Caco-2 (cell line): ENCODE measurements around the gene ZNF541. TPM values are rescaled to one million over a fixed set of nuclear protein-coding genes. Genes with fewer than 3 reads are reported as not detected.
A peak's percentile ranks its signal among the peaks of the same experiment; 100 is the strongest.

Experiments
- Bru-seq: library from RNA; stranded (reverse); fragments of 400-500 nt; gene quantifications from one replicate; lab custom pipeline; 2021; lab: Mats Ljungman, UMichigan
- BruChase-seq, 2 experiments: library from RNA; stranded (reverse); fragments of 400-500 nt; gene quantifications; one replicate each; lab custom pipeline; 2021; lab: Mats Ljungman, UMichigan
- BruUV-seq: library from RNA; stranded (reverse); fragments of 400-500 nt; replicated peaks from 2 replicates; lab custom pipeline; 2021; lab: Mats Ljungman, UMichigan
- CTCF ChIA-PET: fragments of 300-600 bp; sonication (Branson Sonifier 250); formaldehyde crosslinking; loops from one replicate; lab custom pipeline; 2022; ENCODE audit warnings: antibody characterized with exemption; lab: Charles Lee
- POLR2A ChIA-PET: fragments of 300-600 bp; sonication (Branson Sonifier 250); formaldehyde crosslinking; loops from one replicate; lab custom pipeline; 2022; ENCODE audit warnings: antibody characterized with exemption; lab: Charles Lee
- DNase-seq, 2 experiments: peaks; one replicate each; pipeline versions ENCODE4 v3.0.0 to v3.0.0-alpha.2; 2020 to 2022
- H3K27me3 ChIP-seq: replicated peaks from 2 replicates; pipeline ENCODE4 v1.6.0; 2011; ENCODE audit warnings: low read length; ENCODE audit not compliant: control insufficient read depth, insufficient read depth
- H3K36me3 ChIP-seq: 2 replicates; pipeline ENCODE4 v1.5.1; 2011; ENCODE audit warnings: low read length; ENCODE audit not compliant: control insufficient read depth, insufficient read depth
- H3K4me1 ChIP-seq: fragments of 250-450 bp; sonication (Bioruptor Pico); 2 replicates; pipeline ENCODE4 v1.5.1; 2020; ENCODE audit warnings: mild to moderate bottlenecking
- H3K4me3 ChIP-seq: 2 replicates; pipeline ENCODE4 v1.5.1; 2011; ENCODE audit warnings: low read depth, mild to moderate bottlenecking, control low read depth, low read length
- H3K9me3 ChIP-seq: fragments of 250-450 bp; sonication (Bioruptor Pico); 2 replicates; pipeline ENCODE4 v1.5.1; 2020; ENCODE audit warnings: mild to moderate bottlenecking, moderate library complexity
- H3K27ac Mint-ChIP-seq: one replicate; pipeline ENCODE4 v1.8.0; 2022; ENCODE audit warnings: mixed read lengths; ENCODE audit not compliant: unreplicated experiment
- H3K27me3 Mint-ChIP-seq: one replicate; pipeline ENCODE4 v1.8.0; 2022; ENCODE audit warnings: mixed read lengths; ENCODE audit not compliant: insufficient read depth, unreplicated experiment
- H3K36me3 Mint-ChIP-seq: one replicate; pipeline ENCODE4 v1.8.0; 2022; ENCODE audit warnings: mild to moderate bottlenecking, mixed read lengths; ENCODE audit not compliant: insufficient read depth, unreplicated experiment
- H3K4me1 Mint-ChIP-seq: one replicate; pipeline ENCODE4 v1.8.0; 2022; ENCODE audit warnings: low read depth, mixed read lengths; ENCODE audit not compliant: unreplicated experiment
- H3K4me3 Mint-ChIP-seq: one replicate; pipeline ENCODE4 v1.8.0; 2022; ENCODE audit warnings: mild to moderate bottlenecking, moderate library complexity, mixed read lengths; ENCODE audit not compliant: unreplicated experiment
- H3K9me3 Mint-ChIP-seq: one replicate; pipeline ENCODE4 v1.8.0; 2022; ENCODE audit warnings: mixed read lengths; ENCODE audit not compliant: unreplicated experiment
- CTCF ChIP-seq, 2 experiments: fragments of 200-600 bp in 1 of 2; IDR thresholded peaks; 1 replicate in 1 of 2; 2 replicates in 1 of 2; pipeline versions ENCODE4 v1.5.1 to v1.8.0; 2011 to 2022; ENCODE audit warnings: antibody characterized with exemption in 1 of 2, control low read depth in 1 of 2, inconsistent platforms in 1 of 2, low read depth in 1 of 2, low read length in 1 of 2, mild to moderate bottlenecking in 1 of 2, moderate library complexity in 1 of 2; ENCODE audit not compliant: insufficient read depth in 1 of 2, severe bottlenecking in 1 of 2, unreplicated experiment in 1 of 2
- intact Hi-C: fragments of 100-400 bp; cut with micrococcal nuclease; formaldehyde crosslinking; loops from one replicate; pipeline ENCODE4 v1.10.0; 2022; ENCODE audit not compliant: unreplicated experiment
- long read RNA-seq: library from polyadenylated mRNA; stranded (forward); transcript quantifications from one replicate; pipeline ENCODE4 v2.0.0, GENCODE V29; 2022
- total RNA-seq: library from RNA; stranded (reverse); gene quantifications from 2 replicates; pipeline ENCODE4 v1.2.3, GENCODE V29; 2022

The ZNF541 gene, protein sequence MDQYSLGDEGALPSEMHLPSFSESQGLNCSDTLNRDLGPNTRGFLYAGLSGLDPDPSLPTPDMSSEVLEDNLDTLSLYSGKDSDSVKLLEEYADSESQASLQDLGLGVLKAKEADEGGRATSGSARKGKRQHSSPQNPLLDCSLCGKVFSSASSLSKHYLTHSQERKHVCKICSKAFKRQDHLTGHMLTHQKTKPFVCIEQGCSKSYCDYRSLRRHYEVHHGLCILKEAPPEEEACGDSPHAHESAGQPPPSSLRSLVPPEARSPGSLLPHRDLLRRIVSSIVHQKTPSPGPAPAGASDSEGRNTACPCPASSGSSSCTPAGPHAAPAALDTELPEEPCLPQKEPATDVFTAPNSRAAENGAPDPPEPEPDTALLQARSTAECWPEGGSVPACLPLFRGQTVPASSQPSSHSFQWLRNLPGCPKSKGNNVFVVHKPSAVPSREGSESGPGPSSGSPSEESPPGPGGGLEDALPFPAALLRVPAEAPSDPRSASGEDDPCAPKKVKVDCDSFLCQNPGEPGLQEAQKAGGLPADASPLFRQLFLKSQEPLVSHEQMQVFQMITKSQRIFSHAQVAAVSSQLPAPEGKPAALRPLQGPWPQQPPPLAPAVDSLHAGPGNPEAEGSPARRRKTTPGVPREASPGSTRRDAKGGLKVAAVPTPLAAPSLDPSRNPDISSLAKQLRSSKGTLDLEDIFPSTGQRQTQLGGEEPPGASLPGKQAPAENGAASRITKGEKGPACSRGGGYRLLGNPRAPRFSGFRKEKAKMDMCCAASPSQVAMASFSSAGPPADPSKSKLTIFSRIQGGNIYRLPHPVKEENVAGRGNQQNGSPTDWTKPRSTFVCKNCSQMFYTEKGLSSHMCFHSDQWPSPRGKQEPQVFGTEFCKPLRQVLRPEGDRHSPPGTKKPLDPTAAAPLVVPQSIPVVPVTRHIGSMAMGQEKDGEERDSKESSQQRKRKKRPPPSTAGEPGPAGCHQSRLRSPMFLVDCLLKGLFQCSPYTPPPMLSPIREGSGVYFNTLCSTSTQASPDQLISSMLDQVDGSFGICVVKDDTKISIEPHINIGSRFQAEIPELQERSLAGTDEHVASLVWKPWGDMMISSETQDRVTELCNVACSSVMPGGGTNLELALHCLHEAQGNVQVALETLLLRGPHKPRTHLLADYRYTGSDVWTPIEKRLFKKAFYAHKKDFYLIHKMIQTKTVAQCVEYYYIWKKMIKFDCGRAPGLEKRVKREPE (N-terminal part only)
- total RNA-seq (not detected in 2 replicates), Bru-seq, nascent RNA (percentile 5 among the genes with signal in this experiment), BruChase-seq, experiment 1, labeled RNA remaining after a 2-hour chase (not detected), BruChase-seq, experiment 2, labeled RNA remaining after a 6-hour chase (percentile 0 among the genes with signal in this experiment)
- long read RNA-seq: 0 reads

DNA sequence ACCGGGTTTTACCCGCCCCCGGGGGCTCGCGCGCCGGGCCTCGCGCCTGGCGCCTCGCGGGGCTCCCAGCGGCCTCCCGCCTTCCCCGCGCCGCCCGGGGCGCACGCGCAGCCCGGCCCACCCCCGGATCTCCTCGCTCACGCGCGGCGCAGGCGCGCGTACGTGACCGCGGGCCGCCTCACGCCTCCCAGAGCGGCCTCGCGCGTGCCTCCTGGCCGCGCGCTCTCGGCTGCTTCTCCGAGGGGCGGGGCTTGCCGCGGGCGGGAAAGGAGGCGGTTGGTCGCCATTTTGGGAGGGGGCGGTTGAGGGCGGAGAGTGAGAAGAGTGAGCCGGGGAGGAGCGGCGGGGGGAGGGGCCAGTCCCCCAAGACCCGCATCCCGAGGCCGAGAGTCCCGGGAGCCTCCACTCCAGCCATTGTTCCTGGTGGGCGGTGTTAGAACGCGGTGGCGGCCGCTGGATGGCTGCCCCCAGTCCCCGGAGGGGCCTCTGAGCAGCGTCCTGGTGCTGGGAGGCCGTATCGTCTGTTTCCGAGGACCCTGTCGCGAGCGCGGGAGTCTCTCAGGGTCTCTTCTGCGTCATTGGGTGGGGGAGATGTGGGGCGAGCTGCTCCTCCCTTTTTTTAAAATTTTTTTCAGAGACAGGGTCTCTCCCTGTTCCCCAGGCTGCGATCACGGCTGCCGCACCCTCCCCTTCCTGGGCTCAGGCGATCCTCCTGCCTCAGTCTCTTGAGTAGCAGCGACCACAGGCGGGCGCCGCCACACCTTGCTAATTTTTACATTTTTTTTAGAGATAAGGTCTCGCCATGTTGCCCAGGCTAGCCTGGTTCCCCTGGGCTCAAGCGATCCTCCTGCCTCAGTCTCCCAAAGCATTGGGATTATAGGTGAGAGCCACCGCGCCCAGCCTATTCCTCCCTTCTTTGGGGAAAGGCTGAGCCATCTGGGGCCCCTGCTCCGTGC, at the start of gene ZNF541:
Gene ZNF541 (minus strand): TSS at position 78 of the 956 bp plus-strand sequence. CDS start 17,292 bp downstream, outside the sequence.
- no peak within 1 kb of the TSS for H3K27ac Mint-ChIP-seq
- no TSS peak for BruUV-seq
- no peaks in the 10 kb centered on the region for H3K27me3 ChIP-seq
- H3K4me1 ChIP-seq: no peaks in the 10 kb centered on the region
- ChIA-PET CTCF (no interaction called here), POLR2A (no interaction called here)
- intact Hi-C loops: no loop called here
- H3K4me1 Mint-ChIP-seq: no peaks in the 10 kb centered on the region
- no peak within 1 kb of the TSS for H3K4me3 ChIP-seq
- no peaks in the 10 kb centered on the region for H3K36me3 Mint-ChIP-seq
- TF ChIP-seq CTCF (IDR thresholded peaks at IDR 0.05; ENCODE audit: insufficient read depth in 1 of 2, low read depth in 1 of 2, low read length in 1 of 2, severe bottlenecking in 1 of 2, unreplicated experiment in 1 of 2): no peak
- H3K9me3 Mint-ChIP-seq: no peaks in the 10 kb centered on the region
- no peaks in the 10 kb centered on the region for H3K27me3 Mint-ChIP-seq
- H3K9me3 ChIP-seq: no peaks in the 10 kb centered on the region
- no peak within 1 kb of the TSS for H3K4me3 Mint-ChIP-seq
- no peak for DNase-seq
- H3K36me3 ChIP-seq: no peaks in the 10 kb centered on the region

DNA sequence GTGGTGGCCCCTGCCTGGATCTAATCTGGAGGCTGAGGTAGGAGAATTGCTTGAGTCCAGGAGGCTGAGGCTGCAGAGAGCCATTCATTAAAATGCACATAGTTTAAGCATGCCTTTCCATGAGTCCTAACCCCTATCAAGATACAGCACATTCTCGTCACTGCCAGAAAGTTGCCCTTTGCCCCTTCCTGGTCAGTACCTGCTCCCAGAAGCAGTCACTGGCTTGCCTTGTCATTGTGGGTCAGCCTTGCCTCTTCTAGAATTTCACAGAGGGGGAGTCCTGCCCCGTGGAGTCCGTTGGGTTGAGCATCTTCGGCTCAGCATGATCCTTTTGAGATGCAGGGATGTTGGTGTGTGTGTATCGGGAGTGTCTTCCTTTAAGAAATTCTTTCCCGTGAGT, 46.8 kb upstream of the ZNF541 start:
- DNase-seq: peak; percentile 82 to 90
- ChIA-PET POLR2A (no interaction called here), CTCF (interaction anchor here (0.6 kb wide), 1 partner anchor 74 kb away, joined by 3 read pairs; no protein-coding TSS in a partner anchor)
- no peak overlapping the region for H3K4me3 ChIP-seq
- Mint-ChIP-seq H3K27ac (peak overlapping the region; percentile 95), H3K9me3 (no peaks in the 10 kb centered on the region), H3K4me1 (peaks cover 54% of the 10 kb centered on the region), H3K36me3 (peaks cover 38% of the 10 kb centered on the region), H3K27me3 (no peaks in the 10 kb centered on the region), H3K4me3 (peak overlapping the region; percentile 72)
- no peaks in the 10 kb centered on the region for H3K36me3 ChIP-seq
- H3K27me3 ChIP-seq: no peaks in the 10 kb centered on the region
- no TSS peak for BruUV-seq
- no peak for TF ChIP-seq CTCF (IDR thresholded peaks at IDR 0.05; ENCODE audit: insufficient read depth in 1 of 2, low read depth in 1 of 2, low read length in 1 of 2, severe bottlenecking in 1 of 2, unreplicated experiment in 1 of 2)
- intact Hi-C loops: loop anchor here (1.0 kb wide), 1 partner anchor 29 kb away; no protein-coding TSS in a partner anchor
- peaks cover 65% of the 10 kb centered on the region for H3K4me1 ChIP-seq
- no peaks in the 10 kb centered on the region for H3K9me3 ChIP-seq
